Measurements from ENCODE around the gene VTI1A. TPM values are rescaled to one million over a fixed set of nuclear protein-coding genes. Genes with fewer than 3 reads are reported as not detected.

VTI1A gene
- total and polyA plus RNA-seq, 2 of the 13 experiments (the other 11 are each of a cell fraction or from before 2014, with no cell fraction given) = 11.7 to 32.7 TPM

- TF ChIP-seq HIC2 (CRISPR knock-in tag; IDR thresholded peaks at IDR 0.05; ENCODE audit: low read depth) (no peak), GFI1 (CRISPR knock-in tag; IDR thresholded peaks at IDR 0.05; ENCODE audit: borderline replicate concordance) (no peak), ZNF724P (CRISPR knock-in tag; IDR thresholded peaks at IDR 0.05; ENCODE audit: borderline replicate concordance) (no peak), NFYB (CRISPR knock-in tag; IDR thresholded peaks at IDR 0.05) (no peak), WIZ (CRISPR knock-in tag; IDR thresholded peaks at IDR 0.05) (no peak), MBNL3 (CRISPR knock-in tag; conservative IDR thresholded peaks at IDR 0.05) (no peak), ZNF777 (CRISPR knock-in tag; IDR thresholded peaks at IDR 0.05) (no peak), EEA1 (CRISPR knock-in tag; IDR thresholded peaks at IDR 0.05; ENCODE audit: borderline replicate concordance) (no peak), GPBP1L1 (CRISPR knock-in tag; IDR thresholded peaks at IDR 0.05) (no peak), NCOA2 (CRISPR knock-in tag; IDR thresholded peaks at IDR 0.05) (no peak), KMT2A (CRISPR knock-in tag; IDR thresholded peaks at IDR 0.05) (no peak), ZNF296 (CRISPR knock-in tag; conservative IDR thresholded peaks at IDR 0.05) (no peak), MTERF4 (CRISPR knock-in tag; IDR thresholded peaks at IDR 0.05) (no peak), NCOA1 (CRISPR knock-in tag; IDR thresholded peaks at IDR 0.05) (no peak), ZMYM2 (CRISPR knock-in tag; IDR thresholded peaks at IDR 0.05) (no peak), MAZ (IDR thresholded peaks at IDR 0.05; ENCODE audit: borderline replicate concordance, low read depth, low read length) (no peak), MAZ (CRISPR knock-in tag; IDR thresholded peaks at IDR 0.05; ENCODE audit: low read depth) (no peak)
Measured at GRCh38 chr10:112524641-112525040, 77.6 kb downstream of the VTI1A start (continued).

Data from HepG2 (cell line).